HG02623 (cell line): ENCODE measurements around the gene GAGE12D.
"Not testable (repeated sequence)": the region's sequence is repeated elsewhere in the genome, so short reads cannot be mapped to it uniquely, and the experiment has no call there.

Experiments
- ATAC-seq: cut with Tn5 transposase; IDR thresholded peaks from one replicate; pipeline ENCODE4 v1.9.1; 2021; ENCODE audit warnings: moderate library complexity; ENCODE audit not compliant: unreplicated experiment

The GAGE12D gene, protein sequence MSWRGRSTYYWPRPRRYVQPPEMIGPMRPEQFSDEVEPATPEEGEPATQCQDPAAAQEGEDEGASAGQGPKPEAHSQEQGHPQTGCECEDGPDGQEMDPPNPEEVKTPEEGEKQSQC

DNA sequence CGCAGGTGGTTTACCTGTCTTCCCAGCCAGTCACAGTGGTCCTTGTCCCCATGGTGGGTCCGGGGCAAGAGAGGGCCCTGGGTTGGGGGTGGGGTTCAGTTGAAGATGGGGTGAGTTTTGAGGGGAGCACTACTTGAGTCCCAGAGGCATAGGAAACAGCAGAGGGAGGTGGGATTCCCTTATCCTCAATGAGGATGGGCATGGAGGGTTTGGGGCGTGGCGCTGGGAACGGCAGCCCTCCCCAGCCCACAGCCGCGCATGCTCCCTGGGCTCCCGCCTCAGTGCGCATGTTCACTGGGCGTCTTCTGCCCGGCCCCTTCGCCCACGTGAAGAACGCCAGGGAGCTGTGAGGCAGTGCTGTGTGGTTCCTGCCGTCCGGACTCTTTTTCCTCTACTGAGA, at the start of gene GAGE12D:
Gene GAGE12D, plus strand, starts transcription at position 301 of the 400 bp plus-strand sequence. CDS start 1,155 bp downstream, outside the sequence.
- ATAC-seq: not testable (repeated sequence)

DNA sequence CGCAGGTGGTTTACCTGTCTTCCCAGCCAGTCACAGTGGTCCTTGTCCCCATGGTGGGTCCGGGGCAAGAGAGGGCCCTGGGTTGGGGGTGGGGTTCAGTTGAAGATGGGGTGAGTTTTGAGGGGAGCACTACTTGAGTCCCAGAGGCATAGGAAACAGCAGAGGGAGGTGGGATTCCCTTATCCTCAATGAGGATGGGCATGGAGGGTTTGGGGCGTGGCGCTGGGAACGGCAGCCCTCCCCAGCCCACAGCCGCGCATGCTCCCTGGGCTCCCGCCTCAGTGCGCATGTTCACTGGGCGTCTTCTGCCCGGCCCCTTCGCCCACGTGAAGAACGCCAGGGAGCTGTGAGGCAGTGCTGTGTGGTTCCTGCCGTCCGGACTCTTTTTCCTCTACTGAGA, 9.7 kb upstream of the GAGE12D start, which contains the start of gene GAGE12C:
Gene GAGE12C, plus strand, starts transcription at position 301 of the 400 bp plus-strand sequence. CDS start 1,155 bp downstream, outside the sequence.
- not testable (repeated sequence) for ATAC-seq

DNA sequence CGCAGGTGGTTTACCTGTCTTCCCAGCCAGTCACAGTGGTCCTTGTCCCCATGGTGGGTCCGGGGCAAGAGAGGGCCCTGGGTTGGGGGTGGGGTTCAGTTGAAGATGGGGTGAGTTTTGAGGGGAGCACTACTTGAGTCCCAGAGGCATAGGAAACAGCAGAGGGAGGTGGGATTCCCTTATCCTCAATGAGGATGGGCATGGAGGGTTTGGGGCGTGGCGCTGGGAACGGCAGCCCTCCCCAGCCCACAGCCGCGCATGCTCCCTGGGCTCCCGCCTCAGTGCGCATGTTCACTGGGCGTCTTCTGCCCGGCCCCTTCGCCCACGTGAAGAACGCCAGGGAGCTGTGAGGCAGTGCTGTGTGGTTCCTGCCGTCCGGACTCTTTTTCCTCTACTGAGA, 9.5 kb downstream of the GAGE12D start, which contains the start of gene GAGE12E:
Gene GAGE12E, plus strand, starts transcription at position 301 of the 400 bp plus-strand sequence. CDS start 1,155 bp downstream, outside the sequence.
- not testable (repeated sequence) for ATAC-seq

DNA sequence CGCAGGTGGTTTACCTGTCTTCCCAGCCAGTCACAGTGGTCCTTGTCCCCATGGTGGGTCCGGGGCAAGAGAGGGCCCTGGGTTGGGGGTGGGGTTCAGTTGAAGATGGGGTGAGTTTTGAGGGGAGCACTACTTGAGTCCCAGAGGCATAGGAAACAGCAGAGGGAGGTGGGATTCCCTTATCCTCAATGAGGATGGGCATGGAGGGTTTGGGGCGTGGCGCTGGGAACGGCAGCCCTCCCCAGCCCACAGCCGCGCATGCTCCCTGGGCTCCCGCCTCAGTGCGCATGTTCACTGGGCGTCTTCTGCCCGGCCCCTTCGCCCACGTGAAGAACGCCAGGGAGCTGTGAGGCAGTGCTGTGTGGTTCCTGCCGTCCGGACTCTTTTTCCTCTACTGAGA, 19.0 kb downstream of the GAGE12D start, which contains the start of gene GAGE12F:
Gene GAGE12F, plus strand, starts transcription at position 301 of the 400 bp plus-strand sequence. CDS start 1,155 bp downstream, outside the sequence.
- not testable (repeated sequence) for ATAC-seq

DNA sequence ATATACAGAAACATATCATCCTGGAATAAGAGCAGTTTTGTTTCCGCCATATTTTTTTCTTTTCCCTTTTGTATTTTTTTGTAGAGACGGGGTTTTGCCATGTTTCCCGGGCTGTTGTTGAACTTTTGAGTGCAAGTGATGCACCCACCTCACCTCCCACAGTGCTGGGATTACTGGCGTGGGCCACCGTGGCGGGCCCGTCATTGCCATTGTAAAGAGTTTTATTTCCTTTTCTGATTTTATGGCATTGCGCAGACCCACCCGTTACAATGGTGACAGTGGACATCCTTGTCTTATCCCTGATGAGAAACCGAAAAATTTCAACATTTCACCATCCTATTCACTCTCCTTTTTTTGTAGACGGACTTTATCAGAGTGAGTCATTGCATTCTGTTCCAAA, 27.2 kb downstream of the GAGE12D start:
- not testable (repeated sequence) for ATAC-seq

DNA sequence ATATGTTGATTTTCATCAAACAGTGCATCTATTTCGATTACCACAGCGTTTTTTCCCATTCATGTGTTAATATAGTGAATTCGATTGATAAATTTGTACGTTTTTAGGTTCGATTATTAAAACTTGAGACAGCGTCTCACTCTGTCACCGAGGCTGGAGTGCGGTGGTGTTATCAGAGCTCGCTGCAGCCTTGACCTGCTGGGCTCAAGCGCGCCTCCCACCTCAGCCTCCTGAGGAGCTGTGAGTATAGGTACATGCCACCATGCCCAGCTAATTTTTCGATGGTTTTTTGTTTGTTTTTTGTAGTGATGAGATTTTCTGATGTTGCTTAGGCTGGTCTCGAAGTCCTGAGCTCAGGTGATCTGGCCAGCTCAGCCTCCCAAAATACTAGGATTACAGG, 27.6 kb downstream of the GAGE12D start:
- ATAC-seq: not testable (repeated sequence)

DNA sequence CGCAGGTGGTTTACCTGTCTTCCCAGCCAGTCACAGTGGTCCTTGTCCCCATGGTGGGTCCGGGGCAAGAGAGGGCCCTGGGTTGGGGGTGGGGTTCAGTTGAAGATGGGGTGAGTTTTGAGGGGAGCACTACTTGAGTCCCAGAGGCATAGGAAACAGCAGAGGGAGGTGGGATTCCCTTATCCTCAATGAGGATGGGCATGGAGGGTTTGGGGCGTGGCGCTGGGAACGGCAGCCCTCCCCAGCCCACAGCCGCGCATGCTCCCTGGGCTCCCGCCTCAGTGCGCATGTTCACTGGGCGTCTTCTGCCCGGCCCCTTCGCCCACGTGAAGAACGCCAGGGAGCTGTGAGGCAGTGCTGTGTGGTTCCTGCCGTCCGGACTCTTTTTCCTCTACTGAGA, 28.6 kb downstream of the GAGE12D start, which contains the start of gene GAGE12G:
Gene GAGE12G, plus strand, starts transcription at position 301 of the 400 bp plus-strand sequence. CDS start 1,155 bp downstream, outside the sequence.
- not testable (repeated sequence) for ATAC-seq

DNA sequence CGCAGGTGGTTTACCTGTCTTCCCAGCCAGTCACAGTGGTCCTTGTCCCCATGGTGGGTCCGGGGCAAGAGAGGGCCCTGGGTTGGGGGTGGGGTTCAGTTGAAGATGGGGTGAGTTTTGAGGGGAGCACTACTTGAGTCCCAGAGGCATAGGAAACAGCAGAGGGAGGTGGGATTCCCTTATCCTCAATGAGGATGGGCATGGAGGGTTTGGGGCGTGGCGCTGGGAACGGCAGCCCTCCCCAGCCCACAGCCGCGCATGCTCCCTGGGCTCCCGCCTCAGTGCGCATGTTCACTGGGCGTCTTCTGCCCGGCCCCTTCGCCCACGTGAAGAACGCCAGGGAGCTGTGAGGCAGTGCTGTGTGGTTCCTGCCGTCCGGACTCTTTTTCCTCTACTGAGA, 38.1 kb downstream of the GAGE12D start, which contains the start of gene GAGE12H:
Gene GAGE12H, plus strand, starts transcription at position 301 of the 400 bp plus-strand sequence. CDS start 1,155 bp downstream, outside the sequence.
- not testable (repeated sequence) for ATAC-seq

DNA sequence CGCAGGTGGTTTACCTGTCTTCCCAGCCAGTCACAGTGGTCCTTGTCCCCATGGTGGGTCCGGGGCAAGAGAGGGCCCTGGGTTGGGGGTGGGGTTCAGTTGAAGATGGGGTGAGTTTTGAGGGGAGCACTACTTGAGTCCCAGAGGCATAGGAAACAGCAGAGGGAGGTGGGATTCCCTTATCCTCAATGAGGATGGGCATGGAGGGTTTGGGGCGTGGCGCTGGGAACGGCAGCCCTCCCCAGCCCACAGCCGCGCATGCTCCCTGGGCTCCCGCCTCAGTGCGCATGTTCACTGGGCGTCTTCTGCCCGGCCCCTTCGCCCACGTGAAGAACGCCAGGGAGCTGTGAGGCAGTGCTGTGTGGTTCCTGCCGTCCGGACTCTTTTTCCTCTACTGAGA, 47.7 kb downstream of the GAGE12D start, which contains the start of gene GAGE2A:
Gene GAGE2A, plus strand, starts transcription at position 301 of the 400 bp plus-strand sequence. CDS start 1,155 bp downstream, outside the sequence.
- ATAC-seq: not testable (repeated sequence)

DNA sequence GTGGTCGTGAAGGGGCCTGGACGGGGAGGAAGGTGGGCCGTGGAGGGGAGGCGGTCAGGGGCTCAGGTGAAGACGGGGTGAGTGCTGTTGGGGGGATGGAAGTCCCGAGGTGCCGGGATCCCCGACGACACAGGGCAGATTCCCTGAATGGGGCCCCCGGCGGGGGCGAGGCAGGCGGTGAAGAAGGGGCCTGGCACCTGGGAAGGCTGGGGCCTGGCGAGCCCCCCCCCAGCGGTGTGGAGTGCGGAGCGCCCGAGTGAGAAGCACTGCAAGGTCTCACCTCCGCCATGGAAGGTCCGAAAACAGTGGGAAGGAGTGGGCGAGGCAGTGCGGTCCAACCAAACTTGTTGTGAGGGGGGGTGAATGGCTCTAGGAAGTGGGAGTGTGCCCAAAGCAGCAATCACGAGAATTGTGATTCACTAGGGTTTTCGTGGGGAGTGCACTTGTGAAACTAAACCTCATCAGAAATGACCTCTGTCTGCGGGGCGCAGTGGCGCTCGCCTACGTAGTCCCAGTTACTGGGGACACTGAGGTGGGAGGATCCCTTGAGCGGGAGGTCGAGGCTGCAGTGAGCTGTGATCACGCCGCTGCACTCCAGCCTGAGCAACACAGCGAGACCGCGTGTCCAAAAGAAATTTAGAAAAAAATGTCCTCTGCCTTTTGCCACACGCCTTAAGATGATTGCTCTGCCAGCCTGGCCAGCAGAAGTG, 48.4 kb downstream of the GAGE12D start:
- ATAC-seq: not testable (repeated sequence)

DNA sequence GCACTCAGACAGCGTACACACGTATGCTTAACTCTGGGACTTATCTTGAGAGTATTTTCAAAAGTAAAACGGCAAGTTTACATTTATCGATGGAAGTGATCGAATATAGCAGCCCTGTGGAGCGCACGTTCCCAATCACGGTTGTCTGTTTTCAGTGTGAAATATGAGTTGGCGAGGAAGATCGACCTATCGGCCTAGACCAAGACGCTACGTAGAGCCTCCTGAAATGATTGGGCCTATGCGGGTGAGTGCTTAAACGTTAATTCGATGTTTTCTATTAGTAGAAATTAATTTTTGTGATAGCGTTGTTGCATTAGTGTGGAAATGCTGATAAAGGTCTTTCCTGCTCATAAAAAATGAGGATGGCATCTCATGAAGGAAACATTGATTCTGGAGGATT, 49.0 kb downstream of the GAGE12D start:
- not testable (repeated sequence) for ATAC-seq
